GM21381 (cell line): ENCODE measurements around the gene SORBS2.

Source experiments
- ATAC-seq: cut with Tn5 transposase; IDR thresholded peaks from one replicate; pipeline ENCODE4 v1.9.1; 2021; ENCODE audit warnings: mild to moderate bottlenecking, moderate library complexity; ENCODE audit not compliant: unreplicated experiment

SORBS2 gene

DNA sequence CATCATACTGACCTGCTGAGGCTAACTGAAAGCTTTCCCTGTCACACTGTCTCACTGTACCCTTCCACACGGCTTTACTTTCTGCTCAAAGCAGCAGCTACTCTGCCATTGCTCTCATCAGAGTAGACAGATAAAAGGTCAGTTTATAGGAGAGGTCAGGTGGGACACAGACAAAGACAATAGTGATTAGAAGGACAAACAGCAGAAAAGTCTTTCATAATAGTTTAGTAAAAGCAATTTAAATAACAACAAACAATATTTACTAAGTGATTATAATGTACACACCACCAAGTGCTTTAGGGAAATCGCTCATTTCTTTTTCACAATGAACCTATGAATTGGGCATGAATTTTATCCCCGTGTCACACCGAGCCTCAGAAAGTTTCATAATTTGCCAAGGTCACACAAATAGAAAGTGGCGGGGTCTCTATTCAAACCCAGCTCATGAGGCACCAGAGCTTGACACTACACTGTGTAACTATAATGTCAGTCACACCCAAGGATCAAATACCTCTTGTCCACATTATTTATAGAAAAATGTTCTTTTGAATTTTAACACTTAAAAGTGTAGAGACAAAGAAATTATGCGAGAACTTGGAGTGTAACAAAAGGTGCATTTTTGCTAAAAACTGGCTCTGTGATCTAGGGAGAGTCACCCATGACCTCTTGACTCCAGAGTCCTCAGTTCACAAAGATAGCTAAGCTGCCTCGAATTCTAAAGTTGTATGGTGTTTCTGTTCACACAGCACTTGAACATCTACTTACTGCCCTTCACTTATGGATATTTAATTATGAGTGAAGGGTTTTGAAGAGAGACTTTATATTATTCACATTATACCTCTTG is 24.5 kb upstream of the SORBS2 start:
- ATAC-seq, result no peak

- ATAC-seq, result no peak
Measured at GRCh38 chr4:185835814-185836213, 23.8 kb upstream of the SORBS2 start.

DNA sequence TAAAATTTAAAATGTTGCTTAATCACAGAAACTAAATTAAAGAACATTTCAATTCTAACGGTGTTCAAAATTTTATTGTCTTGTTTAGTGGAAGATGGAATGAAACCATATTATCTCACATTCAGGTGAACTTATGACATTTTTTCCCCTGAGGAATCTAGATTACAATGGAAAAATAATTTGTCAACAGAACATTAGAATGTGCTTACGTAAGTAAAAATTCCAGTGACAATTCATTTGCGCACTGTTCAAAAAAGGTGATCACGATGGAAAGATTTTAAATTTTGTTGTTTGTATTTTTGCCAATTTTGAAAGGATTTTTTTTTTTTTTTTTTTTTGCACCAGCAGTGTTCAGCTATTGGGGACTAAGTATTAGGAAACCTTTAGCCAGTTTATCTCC is 23.3 kb upstream of the SORBS2 start:
- no peak for ATAC-seq

DNA sequence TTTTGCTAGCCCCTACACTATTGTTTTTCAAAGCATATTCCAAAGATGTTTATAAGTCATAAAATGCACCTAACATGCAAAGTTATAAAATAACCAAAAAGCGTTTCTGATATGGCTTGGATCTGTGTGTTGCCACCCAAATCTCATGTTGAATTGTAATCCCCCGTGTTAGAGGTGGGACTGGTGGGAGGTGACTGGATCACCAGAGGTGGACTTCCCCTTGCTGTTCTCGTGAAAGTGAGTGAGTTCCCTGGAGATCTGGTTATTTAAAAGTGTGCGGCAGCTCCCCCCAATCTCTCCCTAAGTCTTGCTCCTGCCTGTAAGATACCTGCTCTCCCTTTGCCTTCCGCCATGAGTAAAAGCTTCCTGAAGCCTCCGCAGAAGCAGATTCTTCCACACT is 22.8 kb upstream of the SORBS2 start:
- no peak for ATAC-seq

- ATAC-seq, result no peak
Measured at GRCh38 chr4:185834088-185834487, 22.1 kb upstream of the SORBS2 start.

- ATAC-seq, result no peak
Measured at GRCh38 chr4:185833055-185833598, 21.1 kb upstream of the SORBS2 start.

GRCh38 chr4:185831125-185831815 is 19.3 kb upstream of the SORBS2 start:
- ATAC-seq, result no peak

DNA sequence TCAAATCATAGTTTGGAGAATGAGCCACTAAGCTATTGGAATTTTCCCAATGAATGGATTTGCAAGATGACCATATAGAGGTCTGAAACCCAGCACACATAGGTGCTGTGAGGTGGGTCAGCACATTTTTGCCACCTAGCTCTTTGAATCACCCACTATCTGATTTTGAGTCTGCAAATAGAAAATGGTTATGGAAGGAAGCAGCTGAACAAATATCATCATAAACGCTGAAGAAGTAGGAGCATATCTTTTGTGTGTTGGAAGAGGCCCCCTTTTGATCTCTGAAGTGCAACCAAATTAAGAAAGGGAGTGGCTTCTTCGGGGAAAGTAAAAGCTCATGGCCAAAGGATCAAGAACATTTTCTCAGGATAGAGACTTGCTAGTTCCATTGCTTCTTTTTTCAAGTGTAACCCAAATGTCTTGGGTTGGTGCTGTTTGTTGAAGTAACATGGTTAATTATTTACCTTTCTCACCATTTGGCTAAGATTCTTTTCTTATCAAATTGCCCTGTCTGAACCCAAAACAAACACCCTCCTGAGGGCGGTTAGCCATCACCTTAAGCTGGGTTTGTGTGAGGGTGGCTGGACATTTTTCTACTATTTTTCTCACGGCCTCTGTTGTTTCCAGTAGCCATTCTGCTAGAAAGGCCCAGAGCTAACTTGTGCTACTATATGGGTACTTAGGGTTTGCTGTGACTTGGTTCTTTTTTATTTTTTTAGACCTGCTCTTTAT is 18.4 kb upstream of the SORBS2 start:
- no peak for ATAC-seq

DNA sequence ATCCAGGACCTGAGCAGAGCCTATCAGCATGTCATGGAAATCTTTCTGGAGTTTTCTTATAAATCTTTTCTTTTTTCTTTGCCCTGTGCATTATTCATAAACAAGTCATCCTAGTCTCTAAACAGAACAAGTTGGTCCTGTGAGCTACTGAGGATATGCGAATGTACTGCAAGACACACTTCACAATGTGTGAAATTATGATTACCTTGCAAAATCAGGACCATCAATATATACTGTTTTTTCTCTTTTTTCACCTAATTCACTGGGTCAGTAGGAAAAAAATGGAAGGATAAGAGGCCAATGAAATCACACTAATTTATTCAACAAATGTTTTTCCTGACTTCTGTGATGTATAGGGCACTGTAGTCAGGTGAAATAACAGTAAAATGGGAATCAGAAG is 14.4 kb upstream of the SORBS2 start:
- no peak for ATAC-seq

DNA sequence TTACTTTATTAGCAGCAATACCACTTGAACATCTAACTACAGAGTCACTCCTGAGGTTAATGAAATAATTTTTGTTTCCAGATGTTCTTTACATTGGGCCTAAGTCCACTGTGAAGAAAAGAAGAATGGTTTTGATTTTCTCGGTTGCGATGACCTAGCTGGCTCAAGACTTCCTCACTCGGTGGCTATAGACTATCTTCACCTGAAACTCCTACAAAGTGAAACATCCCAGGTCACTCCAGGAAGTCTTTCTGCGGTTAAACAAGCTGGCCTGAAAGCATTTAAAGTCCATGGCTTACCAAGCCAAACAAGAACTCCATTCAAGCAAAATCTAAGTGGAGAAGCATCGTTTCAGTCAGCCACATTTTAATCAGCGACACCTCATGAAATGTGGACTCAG is 13.7 kb upstream of the SORBS2 start:
- ATAC-seq, result no peak

- ATAC-seq, result no peak
Measured at GRCh38 chr4:185822791-185823190, 10.8 kb upstream of the SORBS2 start.

GRCh38 chr4:185821029-185821419 is 9.0 kb upstream of the SORBS2 start:
- ATAC-seq, result no peak

GRCh38 chr4:185820146-185821028 is 8.4 kb upstream of the SORBS2 start:
- no peak for ATAC-seq

GRCh38 chr4:185819144-185819543 is 7.2 kb upstream of the SORBS2 start:
- ATAC-seq, result no peak

DNA sequence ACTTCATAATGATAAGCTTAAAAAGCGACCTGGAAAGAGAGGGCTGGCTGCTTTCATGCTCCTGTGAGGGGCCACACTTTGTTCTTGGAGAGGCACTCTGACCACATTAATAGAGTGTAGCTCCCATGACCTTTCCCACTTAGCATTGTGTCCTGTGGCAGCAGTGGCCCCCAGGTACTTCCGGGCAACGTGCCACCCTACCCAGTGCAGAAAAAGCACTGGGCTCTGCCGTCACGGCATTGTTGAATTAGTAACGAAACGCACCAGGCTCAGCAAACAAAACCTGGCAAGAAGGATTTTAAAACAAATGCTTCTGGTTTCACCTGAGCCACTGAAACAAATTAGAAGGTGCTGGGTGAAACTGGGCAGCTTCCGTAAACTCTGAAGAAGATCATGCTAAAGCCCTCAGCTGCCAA is 5.4 kb upstream of the SORBS2 start:
- ATAC-seq, result no peak

- ATAC-seq, result no peak
Measured at GRCh38 chr4:185813133-185813532, 1.1 kb upstream of the SORBS2 start.

DNA sequence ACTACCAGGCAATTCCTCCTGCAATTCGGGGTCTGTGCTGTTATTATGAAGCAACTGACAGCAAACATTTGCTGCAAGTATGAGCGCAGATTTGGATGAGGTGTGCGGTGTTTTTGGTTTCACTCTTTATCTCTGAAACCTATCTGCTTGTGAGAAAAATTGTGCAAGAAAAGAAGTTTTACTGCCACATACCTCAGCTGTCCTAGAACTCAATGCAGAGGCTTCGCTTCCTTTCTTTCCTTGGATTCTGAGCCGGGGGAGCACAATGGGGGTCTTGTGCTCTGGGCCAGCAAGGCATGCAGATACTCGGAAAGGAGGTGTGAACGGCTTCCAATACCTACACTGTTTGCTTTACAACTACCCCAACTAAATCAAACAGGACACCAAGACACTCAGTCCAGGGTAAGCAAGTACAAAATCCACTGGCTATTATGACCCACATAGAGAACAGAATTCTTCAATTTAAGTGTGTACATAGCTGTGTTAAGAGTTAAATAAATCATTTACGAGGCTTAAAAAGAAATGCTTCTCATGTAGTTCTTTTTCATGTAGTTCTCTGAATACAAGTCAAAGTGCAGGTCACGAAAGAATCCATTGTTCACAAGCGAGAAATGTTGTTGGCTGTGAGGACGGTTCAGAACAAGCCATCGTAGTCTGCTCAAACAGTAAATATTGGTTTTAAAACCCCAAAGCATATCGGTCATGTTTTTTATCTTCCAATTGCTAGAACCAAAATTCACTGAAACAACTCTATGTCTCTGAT is 1.1 kb downstream of the SORBS2 start:
- no peak for ATAC-seq

DNA sequence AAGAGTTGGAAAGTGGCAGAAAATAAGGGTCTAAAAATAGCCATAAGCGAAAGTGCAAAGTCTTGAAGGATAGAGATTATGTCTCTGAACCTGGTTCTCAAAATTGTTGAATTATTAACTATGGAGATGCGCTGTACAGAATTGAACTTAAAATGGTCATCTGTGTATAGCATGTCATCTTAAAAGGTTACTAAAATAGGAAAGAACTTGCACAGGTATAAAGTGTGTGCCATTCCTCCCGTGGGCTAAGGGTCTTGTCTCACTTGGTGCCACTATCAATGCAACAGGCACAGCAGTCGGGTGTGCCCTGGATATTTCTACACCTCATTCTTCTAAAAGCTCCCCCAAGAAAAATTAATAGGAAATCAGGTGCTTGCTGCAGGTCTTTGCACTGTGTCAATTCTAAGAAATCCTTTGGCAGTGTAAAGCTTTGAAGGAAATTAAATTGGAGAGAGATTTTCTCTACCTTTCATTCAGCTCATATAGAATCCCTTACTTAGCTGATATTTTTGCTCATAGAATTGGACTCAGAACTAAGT is 2.4 kb downstream of the SORBS2 start:
- no peak for ATAC-seq

GRCh38 chr4:185809121-185809520 is 2.9 kb downstream of the SORBS2 start:
- ATAC-seq, result no peak
